AG04450 (cell line): ENCODE data around the gene MLIP. TPM values are rescaled to one million over a fixed set of nuclear protein-coding genes. Genes with fewer than 3 reads are reported as not detected.

Experiments
- CTCF ChIA-PET: fragments of 300-600, 350-600 bp; formaldehyde crosslinking; extraction: SDS; loops from one replicate; lab custom pipeline; 2022; ENCODE audit warnings: antibody characterized with exemption, inconsistent platforms; lab: Charles Lee
- POLR2A ChIA-PET: fragments of 350-600 bp; formaldehyde crosslinking; extraction: SDS; loops from one replicate; lab custom pipeline; 2021; ENCODE audit warnings: antibody characterized with exemption, inconsistent platforms; lab: Yijun Ruan, JAX
- DNase-seq: peaks from one replicate; pipeline ENCODE4 v3.0.0-alpha.2; 2011; ENCODE audit warnings: low read depth, low spot score
- H3K27ac ChIP-seq: one replicate; pipeline ENCODE4 v1.5.1; 2012; ENCODE audit warnings: low read depth, low read length, control low read depth
- H3K27me3 ChIP-seq: one replicate; pipeline ENCODE4 v1.6.0; 2012; ENCODE audit warnings: low read length; ENCODE audit not compliant: control insufficient read depth, insufficient read depth
- H3K4me3 ChIP-seq: 2 replicates; pipeline ENCODE4 v1.5.1; 2011; ENCODE audit warnings: mild to moderate bottlenecking, low read depth, low read length, control low read depth
- H3K9me3 ChIP-seq: 2 replicates; pipeline ENCODE4 v1.5.1; 2012; ENCODE audit warnings: low read length; ENCODE audit not compliant: control insufficient read depth, insufficient read depth
- CTCF ChIP-seq: IDR thresholded peaks from 2 replicates; pipeline ENCODE4 v1.5.1; 2011; ENCODE audit warnings: low read depth, low read length, control low read depth, inconsistent platforms
- polyA plus RNA-seq: library from polyadenylated mRNA; depleted of rRNA; stranded (reverse); fragments of >200 nt; gene quantifications from 2 replicates; pipeline ENCODE4 v1.2.3, GENCODE V29; 2011

MLIP gene
- polyA plus RNA-seq, 1 experiment = not detected

- no peak for TF ChIP-seq CTCF
- ChIA-PET CTCF (no interaction called here), POLR2A (no interaction called here)
- H3K27me3 ChIP-seq = no peaks in the 10 kb centered on the region
- DNase-seq = no peak
- no peak overlapping the region for H3K4me3 ChIP-seq
- H3K9me3 ChIP-seq = no peaks in the 10 kb centered on the region
- H3K27ac ChIP-seq = no peak overlapping the region
Measured at GRCh38 chr6:54125493-54125892, 14.2 kb downstream of the MLIP start.

GRCh38 chr6:54130179-54130578 lies 18.9 kb downstream of the MLIP start:
- Histone ChIP-seq H3K4me3 (no peak overlapping the region), H3K27ac (no peak overlapping the region), H3K9me3 (no peaks in the 10 kb centered on the region), H3K27me3 (no peaks in the 10 kb centered on the region)
- no peak for DNase-seq
- ChIA-PET POLR2A (no interaction called here), CTCF (no interaction called here)
- TF ChIP-seq CTCF = no peak

- CTCF ChIA-PET = no interaction called here
- H3K27me3 ChIP-seq = no peaks in the 10 kb centered on the region
Measured at GRCh38 chr6:54132587-54132986, 21.3 kb downstream of the MLIP start.

GRCh38 chr6:54133186-54133585 lies 21.9 kb downstream of the MLIP start:
- Histone ChIP-seq H3K9me3 (no peaks in the 10 kb centered on the region), H3K27ac (no peak overlapping the region), H3K27me3 (no peaks in the 10 kb centered on the region), H3K4me3 (no peak overlapping the region)
- CTCF ChIA-PET = no interaction called here
- POLR2A ChIA-PET = no interaction called here
- TF ChIP-seq CTCF = no peak
- DNase-seq = no peak

More at GRCh38 chr6:54132587-54132986, 21.3 kb downstream of the MLIP start:
- Histone ChIP-seq H3K4me3 (no peak overlapping the region), H3K27ac (no peak overlapping the region), H3K9me3 (no peaks in the 10 kb centered on the region)
- TF ChIP-seq CTCF = no peak
- POLR2A ChIA-PET = no interaction called here
- no peak for DNase-seq

GRCh38 chr6:54134935-54135334 lies 23.7 kb downstream of the MLIP start:
- no peak for DNase-seq
- POLR2A ChIA-PET = no interaction called here
- Histone ChIP-seq H3K9me3 (no peaks in the 10 kb centered on the region), H3K27ac (no peak overlapping the region), H3K27me3 (no peaks in the 10 kb centered on the region), H3K4me3 (no peak overlapping the region)
- CTCF ChIA-PET = no interaction called here
- TF ChIP-seq CTCF = no peak
